Hepatocyte (in vitro differentiated cells): ENCODE data around the gene HBA2. TPM values are rescaled to one million over a fixed set of nuclear protein-coding genes. Genes with fewer than 3 reads are reported as not detected.

Experiments
- DNase-seq: peaks from one replicate; pipeline ENCODE4 v3.0.0-alpha.2; 2016; ENCODE audit warnings: low spot score
- H2AFZ ChIP-seq: fragments of 200-600 bp; sonication (generic); 2 replicates; pipeline ENCODE4 v1.6.0; 2016; ENCODE audit warnings: antibody characterized with exemption, mild to moderate bottlenecking
- H3K27ac ChIP-seq: fragments of 200-600 bp; sonication (generic); 2 replicates; pipeline ENCODE4 v1.5.1; 2016; ENCODE audit warnings: mild to moderate bottlenecking
- H3K27me3 ChIP-seq: fragments of 200-600 bp; sonication (generic); 2 replicates; pipeline ENCODE4 v1.6.1; 2016
- H3K36me3 ChIP-seq: fragments of 200-600 bp; sonication (generic); replicated peaks from 2 replicates; pipeline ENCODE4 v1.5.1; 2016; ENCODE audit warnings: low read depth; ENCODE audit not compliant: insufficient read depth
- H3K4me1 ChIP-seq: fragments of 200-600 bp; sonication (generic); 2 replicates; pipeline ENCODE4 v1.5.1; 2016; ENCODE audit warnings: mild to moderate bottlenecking, moderate library complexity; ENCODE audit not compliant: insufficient read depth
- H3K4me2 ChIP-seq: fragments of 200-600 bp; sonication (generic); 2 replicates; pipeline ENCODE4 v1.6.0; 2016
- H3K4me3 ChIP-seq: fragments of 200-600 bp; sonication (generic); 2 replicates; pipeline ENCODE4 v1.5.1; 2016; ENCODE audit warnings: mild to moderate bottlenecking
- H3K79me2 ChIP-seq: fragments of 200-600 bp; sonication (generic); 2 replicates; pipeline ENCODE4 v1.6.0; 2017; ENCODE audit warnings: mild to moderate bottlenecking
- H3K9me2 ChIP-seq: fragments of 200-600 bp; sonication (generic); replicated peaks from 2 replicates; pipeline ENCODE4 v1.6.0; 2017; ENCODE audit warnings: mild to moderate bottlenecking; ENCODE audit not compliant: insufficient read depth
- H3K9me3 ChIP-seq: fragments of 200-600 bp; sonication (generic); 2 replicates; pipeline ENCODE4 v1.5.1; 2016; ENCODE audit warnings: low read depth, mild to moderate bottlenecking
- H4K20me1 ChIP-seq: fragments of 200-600 bp; sonication (generic); 2 replicates; pipeline ENCODE4 v1.6.0; 2016; ENCODE audit warnings: mild to moderate bottlenecking; ENCODE audit not compliant: insufficient read depth, poor library complexity, severe bottlenecking
- CTCF ChIP-seq: fragments of 200-600 bp; sonication (generic); IDR thresholded peaks from 2 replicates; pipeline ENCODE4 v1.5.1; 2016; ENCODE audit warnings: antibody characterized with exemption, mild to moderate bottlenecking; ENCODE audit not compliant: poor library complexity
- EZH2 ChIP-seq: fragments of 200-600 bp; sonication (generic); IDR thresholded peaks from 2 replicates; pipeline ENCODE4 v1.6.1; 2016; ENCODE audit warnings: antibody characterized with exemption, mild to moderate bottlenecking, borderline replicate concordance
- EZH2phosphoT487 ChIP-seq: fragments of 200-600 bp; sonication (generic); IDR thresholded peaks from one replicate; pipeline ENCODE4 v1.6.1; 2018; ENCODE audit warnings: antibody characterized with exemption, mild to moderate bottlenecking, low read depth, moderate library complexity; ENCODE audit not compliant: unreplicated experiment, severe bottlenecking
- WGBS: methylation state at CpG from one replicate; pipeline ENCODE4 v1.1.6; 2016; ENCODE audit warnings: low lambda C conversion rate; ENCODE audit errors: missing lambda C conversion rate; 5-methylcytosine and 5-hydroxymethylcytosine counted together
- polyA plus RNA-seq: library from polyadenylated mRNA; unstranded; fragments of >200 nt; fragmentation: Nextera tagmentation; extraction: Ambion mirVana; gene quantifications from 2 replicates; pipeline ENCODE4 v1.2.1, GENCODE V29; 2016
- total RNA-seq: library from RNA; depleted of rRNA; stranded (reverse); fragments of >200 nt; gene quantifications from 2 replicates; pipeline ENCODE4 v1.2.3, GENCODE V29; 2014

HBA2 gene
- total and polyA plus RNA-seq, 2 experiments from 2014 or later, result not detected

GRCh38 chr16:185213-185612, 12.5 kb downstream of the HBA2 start:
- Histone ChIP-seq H3K79me2 (no peaks in the 10 kb centered on the region), H3K4me1 (peaks cover 8% of the 10 kb centered on the region), H3K9me2 (no peaks in the 10 kb centered on the region), H4K20me1 (peaks cover 4% of the 10 kb centered on the region), H3K36me3 (no peaks in the 10 kb centered on the region), H3K4me2 (no peak overlapping the region), H3K27ac (no peak overlapping the region), H3K27me3 (no peaks in the 10 kb centered on the region), H3K4me3 (no peak overlapping the region), H2AFZ (no peak overlapping the region), H3K9me3 (no peaks in the 10 kb centered on the region)
- whole genome bisulfite sequencing, result 94% methylated on average over 6 of the region's 13 CpGs
- TF ChIP-seq CTCF (no peak), EZH2 (no peak), EZH2phosphoT487 (no peak)
- no peak for DNase-seq

- no peak overlapping the region for H3K4me2 ChIP-seq
- WGBS, result 94% methylated on average over 6 of the region's 11 CpGs
- DNase-seq, result no peak
- H3K27me3 ChIP-seq, result no peaks in the 10 kb centered on the region
- H3K27ac ChIP-seq, result no peak overlapping the region
- TF ChIP-seq EZH2phosphoT487 (no peak), CTCF (no peak), EZH2 (no peak)
- H3K36me3 ChIP-seq, result no peaks in the 10 kb centered on the region
- no peaks in the 10 kb centered on the region for H3K9me2 ChIP-seq
- peaks cover 5% of the 10 kb centered on the region for H3K4me1 ChIP-seq
- no peaks in the 10 kb centered on the region for H3K79me2 ChIP-seq
- peaks cover 2% of the 10 kb centered on the region for H4K20me1 ChIP-seq
- H2AFZ ChIP-seq, result no peak overlapping the region
- H3K9me3 ChIP-seq, result no peaks in the 10 kb centered on the region
- H3K4me3 ChIP-seq, result no peak overlapping the region
These were observed 13.0 kb downstream of the HBA2 start for GRCh38 chr16:185691-186090.

GRCh38 chr16:187330-187729, 14.7 kb downstream of the HBA2 start:
- H3K9me2 ChIP-seq, result no peaks in the 10 kb centered on the region
- no peaks in the 10 kb centered on the region for H3K36me3 ChIP-seq
- no peak for DNase-seq
- H3K4me2 ChIP-seq, result no peak overlapping the region
- no peak overlapping the region for H2AFZ ChIP-seq
- no peaks in the 10 kb centered on the region for H3K4me1 ChIP-seq
- WGBS, result 99% methylated on average over 8 of the region's 8 CpGs
- no peaks in the 10 kb centered on the region for H3K27me3 ChIP-seq
- no peak overlapping the region for H3K4me3 ChIP-seq
- H3K79me2 ChIP-seq, result no peaks in the 10 kb centered on the region
- no peaks in the 10 kb centered on the region for H3K9me3 ChIP-seq
- H3K27ac ChIP-seq, result no peak overlapping the region
- no peak for TF ChIP-seq CTCF
- no peak for TF ChIP-seq EZH2phosphoT487
- no peak for TF ChIP-seq EZH2
- no peaks in the 10 kb centered on the region for H4K20me1 ChIP-seq

- no peak overlapping the region for H2AFZ ChIP-seq
- H3K9me3 ChIP-seq, result no peaks in the 10 kb centered on the region
- no peaks in the 10 kb centered on the region for H3K27me3 ChIP-seq
- no peaks in the 10 kb centered on the region for H3K4me1 ChIP-seq
- H3K27ac ChIP-seq, result no peak overlapping the region
- WGBS, result 81% methylated on average over 8 of the region's 8 CpGs
- H3K36me3 ChIP-seq, result no peaks in the 10 kb centered on the region
- peaks cover 2% of the 10 kb centered on the region for H3K79me2 ChIP-seq
- TF ChIP-seq CTCF, result peak; percentile 14
- TF ChIP-seq EZH2, result no peak
- DNase-seq, result no peak
- no peak overlapping the region for H3K4me2 ChIP-seq
- no peaks in the 10 kb centered on the region for H4K20me1 ChIP-seq
- no peaks in the 10 kb centered on the region for H3K9me2 ChIP-seq
- H3K4me3 ChIP-seq, result no peak overlapping the region
These were observed 16.0 kb downstream of the HBA2 start for GRCh38 chr16:188674-189073.
